HAP-1 (cell line): ENCODE measurements around the gene GFI1.

Experiments used
- DNase-seq, 2 experiments: peaks; one replicate each; pipeline ENCODE4 v3.0.0-alpha.2; 2016 to 2020; ENCODE audit warnings: low spot score in 2 of 2
- H3K27me3 ChIP-seq: fragments of 250-450 bp; sonication (Bioruptor Pico); 2 replicates; pipeline ENCODE4 v1.5.1; 2020; ENCODE audit warnings: low read depth, mild to moderate bottlenecking, moderate library complexity
- H3K36me3 ChIP-seq: fragments of 250-450 bp; sonication (Bioruptor Pico); replicated peaks from 2 replicates; pipeline ENCODE4 v1.5.1; 2020; ENCODE audit warnings: mild to moderate bottlenecking
- H3K4me1 ChIP-seq: fragments of 250-450 bp; sonication (Bioruptor Pico); 2 replicates; pipeline ENCODE4 v1.5.1; 2020; ENCODE audit warnings: mild to moderate bottlenecking
- H3K4me3 ChIP-seq: fragments of 250-450 bp; sonication (Bioruptor Pico); 2 replicates; pipeline ENCODE4 v1.5.1; 2020; ENCODE audit warnings: mild to moderate bottlenecking, moderate library complexity
- H3K9me3 ChIP-seq: fragments of 250-450 bp; sonication (Bioruptor Pico); 2 replicates; pipeline ENCODE4 v1.5.1; 2020; ENCODE audit warnings: mild to moderate bottlenecking, moderate library complexity
- in situ Hi-C: fragments of 300-500 bp; cut with MboI; formaldehyde crosslinking; loops from 3 replicates; pipeline ENCODE4 v1.14.3; 2020; ENCODE audit warnings: low sequenced_read_pairs, inconsistent platforms, mixed read lengths

GFI1 gene

GRCh38 chr1:92466683-92467352 lies 19.9 kb downstream of the GFI1 start:
- Histone ChIP-seq H3K36me3 (no peaks in the 10 kb centered on the region), H3K27me3 (no peaks in the 10 kb centered on the region; the same call in 1 of the 2 replicates), H3K4me1 (no peaks in the 10 kb centered on the region), H3K9me3 (no peaks in the 10 kb centered on the region), H3K4me3 (no peak overlapping the region)
- in situ Hi-C loops = no loop called here
- DNase-seq = no peak

DNA sequence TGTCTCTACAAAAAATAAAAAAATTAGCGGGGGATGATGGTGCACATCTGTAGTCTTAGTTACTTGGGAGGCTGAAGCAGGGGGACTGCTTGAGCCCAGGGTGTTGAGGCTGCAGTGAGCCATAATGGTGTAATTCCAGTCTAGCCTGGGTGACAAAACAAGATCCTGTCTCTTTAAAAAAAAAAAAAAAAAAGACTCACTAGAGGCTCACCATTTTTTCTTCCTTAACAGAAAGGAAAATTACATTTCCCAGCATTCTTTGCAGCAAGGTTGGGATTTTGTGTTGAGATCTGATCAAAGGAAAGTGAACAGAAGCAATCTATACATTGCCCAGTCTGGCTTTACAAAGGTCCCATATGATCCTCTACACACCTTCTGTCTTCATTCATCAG lies 21.5 kb downstream of the GFI1 start:
- Histone ChIP-seq H3K9me3 (no peaks in the 10 kb centered on the region), H3K4me1 (no peaks in the 10 kb centered on the region), H3K4me3 (no peak overlapping the region), H3K27me3 (no peaks in the 10 kb centered on the region; the same call in 1 of the 2 replicates), H3K36me3 (no peaks in the 10 kb centered on the region)
- in situ Hi-C loops = no loop called here
- no peak for DNase-seq

DNA sequence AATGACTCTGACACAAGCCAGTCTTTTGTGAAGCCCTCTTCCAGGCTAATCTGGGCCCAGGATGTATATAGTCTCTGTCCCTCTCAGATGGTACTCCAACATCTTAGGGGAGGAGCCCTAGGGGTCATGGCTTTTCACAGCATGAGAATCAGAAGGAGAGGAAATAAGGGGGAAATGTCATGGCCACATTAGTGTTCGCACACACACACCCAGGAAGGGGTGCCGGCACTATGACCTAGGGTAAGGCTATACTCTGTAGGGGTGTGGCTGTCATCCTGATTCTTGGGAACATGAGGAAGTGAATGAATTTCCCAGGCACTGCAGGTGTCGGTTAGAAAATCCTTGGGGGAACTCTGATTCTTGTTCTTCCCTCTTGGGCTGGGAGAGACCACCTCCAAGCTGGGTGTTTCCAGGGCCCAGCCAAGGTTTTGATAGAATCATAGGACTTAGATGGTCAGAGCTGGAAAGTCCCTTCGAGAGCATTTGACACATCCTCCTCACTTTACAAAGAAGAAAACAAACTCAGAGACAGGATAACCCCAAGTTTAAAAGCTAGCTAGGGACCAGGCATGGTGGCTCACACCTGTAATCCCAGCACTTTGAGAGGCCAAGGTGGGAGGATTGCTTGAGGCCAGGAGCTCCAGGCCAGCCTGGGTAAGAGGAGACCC lies 22.0 kb downstream of the GFI1 start:
- Histone ChIP-seq H3K4me3 (no peak overlapping the region), H3K36me3 (no peaks in the 10 kb centered on the region), H3K27me3 (no peaks in the 10 kb centered on the region; the same call in 1 of the 2 replicates), H3K9me3 (no peaks in the 10 kb centered on the region), H3K4me1 (no peaks in the 10 kb centered on the region)
- in situ Hi-C loops = no loop called here
- DNase-seq = no peak

DNA sequence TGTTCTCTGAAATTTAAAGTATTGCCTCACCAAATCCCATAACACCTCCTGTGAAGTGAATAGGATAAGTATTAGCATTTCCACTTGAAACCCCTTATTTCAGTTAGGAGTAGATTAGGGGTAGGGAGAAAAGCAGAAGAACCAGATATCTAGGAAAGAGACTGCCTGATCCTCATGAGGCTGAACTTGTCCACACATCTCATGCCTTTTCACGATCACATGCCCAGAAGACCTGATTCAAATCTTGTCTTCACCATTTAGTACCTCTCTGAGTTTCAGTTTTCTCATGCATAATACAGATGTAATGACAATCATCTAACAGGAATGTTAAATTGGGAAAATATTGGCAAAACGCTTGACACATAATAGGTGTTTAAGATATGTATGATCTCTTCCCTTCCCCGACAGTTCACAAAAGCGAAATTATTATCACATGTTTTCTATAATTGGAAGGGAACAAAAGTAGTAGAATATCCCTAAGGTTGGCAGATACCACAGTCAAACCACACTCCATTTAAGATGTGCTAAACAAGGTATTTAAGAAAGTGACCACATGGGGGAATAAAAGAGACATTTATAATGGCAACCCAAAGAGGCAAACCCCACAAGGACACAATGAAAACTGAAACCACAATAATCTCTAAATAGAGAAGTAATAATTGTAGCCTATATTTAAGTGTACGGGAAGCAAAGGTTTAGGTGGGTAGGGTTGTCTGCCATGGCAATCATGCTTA lies 25.2 kb downstream of the GFI1 start:
- Histone ChIP-seq H3K4me3 (no peak overlapping the region), H3K4me1 (no peaks in the 10 kb centered on the region), H3K9me3 (no peaks in the 10 kb centered on the region), H3K27me3 (no peaks in the 10 kb centered on the region; the same call in 1 of the 2 replicates), H3K36me3 (no peaks in the 10 kb centered on the region)
- in situ Hi-C loops = no loop called here
- no peak for DNase-seq

- no peak overlapping the region for H3K4me3 ChIP-seq
- no peaks in the 10 kb centered on the region for H3K36me3 ChIP-seq
- no peaks in the 10 kb centered on the region; the same call in 1 of the 2 replicates for H3K27me3 ChIP-seq
- no peaks in the 10 kb centered on the region for H3K9me3 ChIP-seq
- in situ Hi-C loops = no loop called here
- H3K4me1 ChIP-seq = no peaks in the 10 kb centered on the region
- no peak for DNase-seq
Observed at GRCh38 chr1:92459871-92460320, 26.8 kb downstream of the GFI1 start.

GRCh38 chr1:92458146-92458545 lies 28.6 kb downstream of the GFI1 start:
- in situ Hi-C loops = no loop called here
- H3K4me3 ChIP-seq = no peak overlapping the region
- no peak for DNase-seq
- H3K27me3 ChIP-seq = no peaks in the 10 kb centered on the region; the same call in 1 of the 2 replicates
- H3K9me3 ChIP-seq = no peaks in the 10 kb centered on the region
- H3K4me1 ChIP-seq = no peaks in the 10 kb centered on the region
- no peaks in the 10 kb centered on the region for H3K36me3 ChIP-seq

DNA sequence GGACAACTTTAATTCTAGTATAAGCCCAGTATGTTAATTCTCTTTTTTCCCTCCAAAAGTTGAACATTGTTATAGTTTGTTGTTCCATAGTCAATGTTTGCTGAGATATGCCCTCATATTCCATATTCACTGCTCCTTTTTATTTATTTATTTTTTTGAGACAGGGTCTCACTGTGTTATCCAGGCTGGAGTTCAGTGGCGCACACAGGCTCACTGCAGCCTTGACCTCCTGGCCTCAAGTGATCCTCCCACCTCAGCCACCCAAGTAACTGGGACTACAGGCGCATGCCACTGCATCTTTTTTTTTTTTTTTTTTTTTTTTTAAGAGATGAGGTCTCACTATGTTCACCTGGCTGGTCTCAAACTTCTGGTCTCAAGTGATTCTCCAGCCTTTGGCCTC lies 38.7 kb downstream of the GFI1 start:
- no peaks in the 10 kb centered on the region for H3K4me1 ChIP-seq
- no peaks in the 10 kb centered on the region for H3K9me3 ChIP-seq
- no peaks in the 10 kb centered on the region for H3K36me3 ChIP-seq
- in situ Hi-C loops = no loop called here
- no peaks in the 10 kb centered on the region for H3K27me3 ChIP-seq
- DNase-seq = no peak
- H3K4me3 ChIP-seq = no peak overlapping the region

- Histone ChIP-seq H3K4me1 (no peaks in the 10 kb centered on the region), H3K36me3 (no peaks in the 10 kb centered on the region), H3K27me3 (no peaks in the 10 kb centered on the region), H3K4me3 (no peak overlapping the region), H3K9me3 (no peaks in the 10 kb centered on the region)
- no peak for DNase-seq
- in situ Hi-C loops = no loop called here
Observed at GRCh38 chr1:92447033-92447681, 39.6 kb downstream of the GFI1 start.

DNA sequence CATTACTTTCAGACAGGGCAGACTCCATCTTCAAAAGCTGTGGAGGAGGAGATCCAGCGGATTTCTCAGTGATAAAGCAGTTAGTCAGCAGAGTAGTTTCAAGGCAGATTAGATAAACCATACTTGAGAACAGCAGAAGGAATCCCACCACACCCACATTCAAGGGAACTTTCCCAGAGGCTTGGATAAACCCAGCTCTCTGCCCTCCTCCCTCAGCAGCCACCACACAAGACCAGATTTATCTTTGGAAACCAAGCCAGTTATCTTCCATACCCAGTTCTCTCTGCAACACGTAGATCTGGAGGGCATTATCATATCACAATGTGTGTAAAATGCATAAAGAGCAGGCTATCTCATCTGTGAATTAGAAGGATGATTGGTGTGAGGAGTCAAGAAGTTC lies 40.2 kb downstream of the GFI1 start:
- DNase-seq = no peak
- Histone ChIP-seq H3K27me3 (no peaks in the 10 kb centered on the region), H3K9me3 (no peaks in the 10 kb centered on the region), H3K4me1 (no peaks in the 10 kb centered on the region), H3K36me3 (no peaks in the 10 kb centered on the region), H3K4me3 (no peak overlapping the region)
- in situ Hi-C loops = no loop called here

GRCh38 chr1:92445865-92446264 lies 40.9 kb downstream of the GFI1 start:
- no peak for DNase-seq
- Histone ChIP-seq H3K4me3 (no peak overlapping the region), H3K4me1 (no peaks in the 10 kb centered on the region), H3K27me3 (no peaks in the 10 kb centered on the region), H3K36me3 (no peaks in the 10 kb centered on the region), H3K9me3 (no peaks in the 10 kb centered on the region)
- in situ Hi-C loops = no loop called here

DNA sequence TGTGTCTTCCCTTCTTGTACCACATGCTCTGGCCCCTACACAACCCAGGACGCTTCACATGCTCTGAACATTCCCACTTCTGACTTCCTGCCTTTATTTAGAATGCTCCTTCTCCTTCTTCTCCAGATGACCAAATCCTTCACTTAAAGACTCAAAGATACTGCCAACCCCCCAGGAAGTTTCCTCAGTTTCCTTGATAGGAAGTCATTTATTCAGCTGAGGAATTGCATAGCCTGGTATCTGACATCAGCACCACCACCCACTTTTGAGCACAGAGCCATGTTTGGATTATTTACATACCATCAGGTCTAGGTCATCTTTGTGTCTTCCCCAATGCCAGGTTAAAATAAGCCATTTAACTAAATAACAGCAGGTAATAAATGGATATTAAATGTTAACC lies 42.4 kb downstream of the GFI1 start:
- Histone ChIP-seq H3K9me3 (no peaks in the 10 kb centered on the region), H3K4me3 (no peak overlapping the region), H3K27me3 (no peaks in the 10 kb centered on the region), H3K36me3 (no peaks in the 10 kb centered on the region), H3K4me1 (no peaks in the 10 kb centered on the region)
- no peak for DNase-seq
- in situ Hi-C loops = no loop called here

GRCh38 chr1:92443893-92444292 lies 42.8 kb downstream of the GFI1 start:
- no peaks in the 10 kb centered on the region for H3K4me1 ChIP-seq
- H3K27me3 ChIP-seq = no peaks in the 10 kb centered on the region
- DNase-seq = no peak
- no peaks in the 10 kb centered on the region for H3K36me3 ChIP-seq
- H3K4me3 ChIP-seq = no peak overlapping the region
- in situ Hi-C loops = no loop called here
- no peaks in the 10 kb centered on the region for H3K9me3 ChIP-seq

DNA sequence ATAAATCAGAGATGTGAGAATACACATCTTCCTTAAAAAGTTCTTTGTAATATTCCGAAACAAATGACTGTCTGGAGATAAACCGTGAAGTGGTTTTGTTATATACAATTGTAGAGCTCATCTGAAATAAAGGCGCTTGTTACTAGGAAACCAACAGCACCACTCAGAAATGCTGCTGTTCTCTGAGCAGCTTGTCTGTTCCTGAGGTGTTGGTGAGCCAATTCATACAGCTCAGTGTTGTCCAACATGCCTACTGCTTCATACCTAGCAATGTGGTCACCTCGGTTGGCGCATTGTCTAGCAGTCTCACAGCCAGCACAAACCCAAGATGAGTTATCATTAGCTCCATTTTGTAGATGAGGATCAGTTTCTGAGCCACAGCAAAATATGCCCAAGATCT lies 44.4 kb downstream of the GFI1 start:
- no peak for DNase-seq
- H3K36me3 ChIP-seq = no peaks in the 10 kb centered on the region

More for the DNA sequence above, 44.4 kb downstream of the GFI1 start:
- in situ Hi-C loops = no loop called here
- Histone ChIP-seq H3K27me3 (no peaks in the 10 kb centered on the region), H3K9me3 (no peaks in the 10 kb centered on the region), H3K4me1 (no peaks in the 10 kb centered on the region), H3K4me3 (no peak overlapping the region)
